Left ventricle myocardium inferior (tissue), 1 donor: ENCODE measurements around the gene KLHL3. TPM values are rescaled to one million over a fixed set of nuclear protein-coding genes. Genes with fewer than 3 reads are reported as not detected.

Source experiments
- DNase-seq: peaks from one replicate; pipeline ENCODE4 v3.0.0-alpha.2; 2020
- H3K27ac ChIP-seq: fragments of 200-600 bp; replicated peaks from 2 replicates; pipeline ENCODE4 v1.8.0; 2021
- H3K27me3 ChIP-seq: fragments of 200-600 bp; 2 replicates; pipeline ENCODE4 v1.8.0; 2021; ENCODE audit warnings: low read depth
- H3K36me3 ChIP-seq: fragments of 200-600 bp; 2 replicates; pipeline ENCODE4 v1.8.0; 2021
- H3K4me1 ChIP-seq: fragments of 200-600 bp; 2 replicates; pipeline ENCODE4 v1.8.0; 2021
- H3K4me3 ChIP-seq: fragments of 200-600 bp; 2 replicates; pipeline ENCODE4 v1.8.0; 2021; ENCODE audit warnings: mild to moderate bottlenecking, moderate library complexity
- H3K9me3 ChIP-seq: fragments of 200-600 bp; replicated peaks from 2 replicates; pipeline ENCODE4 v1.8.0; 2021
- intact Hi-C: fragments of 100-400 bp; cut with micrococcal nuclease; formaldehyde crosslinking; loops from one replicate; pipeline ENCODE4 v1.11.0; 2022
- total RNA-seq: library from RNA; stranded (reverse); fragmentation: NEBNext Ultra II Directional; extraction: Animal tissue kit (Norgen Biotek cat#: 25700); gene quantifications from one replicate; pipeline ENCODE4 v1.2.1, GENCODE V29; 2021
- TF ChIP-seq, protein P1 (sequence below): fragments of 200-600 bp; IDR thresholded peaks from 2 replicates; pipeline ENCODE4 v1.8.0; 2021; ENCODE audit warnings: antibody characterized with exemption, mild to moderate bottlenecking, borderline replicate concordance
- donor health status: DM: no; HTN: yes; CAD: no; lungs with severe emphysema.

Gene KLHL3
- total RNA-seq, 1 donor from 2014 or later: 26.3 TPM

DNA sequence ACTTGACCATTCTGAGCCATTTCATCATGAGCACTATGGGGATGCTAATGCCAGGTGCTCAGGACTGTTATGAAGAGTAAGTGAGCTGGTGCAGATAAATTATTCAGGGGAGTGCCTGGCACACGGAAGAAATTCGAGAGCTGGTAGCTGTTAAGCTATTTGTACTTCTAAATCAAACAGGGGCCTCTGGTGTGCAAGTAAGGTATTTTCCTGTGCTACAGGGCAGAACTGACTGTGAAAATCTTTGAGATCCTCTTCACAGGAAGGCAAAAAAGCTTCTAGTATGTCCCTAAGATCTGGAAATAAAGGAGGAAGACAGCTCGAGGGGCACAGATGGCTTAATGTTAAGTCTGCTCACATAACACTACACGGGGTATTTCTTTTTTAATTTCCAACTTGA, 130.5 kb downstream of the KLHL3 start:
- intact Hi-C loops: no loop called here
- no peaks in the 10 kb centered on the region for H3K4me1 ChIP-seq
- no peaks in the 10 kb centered on the region for H3K36me3 ChIP-seq
- TF ChIP-seq, protein P1, sequence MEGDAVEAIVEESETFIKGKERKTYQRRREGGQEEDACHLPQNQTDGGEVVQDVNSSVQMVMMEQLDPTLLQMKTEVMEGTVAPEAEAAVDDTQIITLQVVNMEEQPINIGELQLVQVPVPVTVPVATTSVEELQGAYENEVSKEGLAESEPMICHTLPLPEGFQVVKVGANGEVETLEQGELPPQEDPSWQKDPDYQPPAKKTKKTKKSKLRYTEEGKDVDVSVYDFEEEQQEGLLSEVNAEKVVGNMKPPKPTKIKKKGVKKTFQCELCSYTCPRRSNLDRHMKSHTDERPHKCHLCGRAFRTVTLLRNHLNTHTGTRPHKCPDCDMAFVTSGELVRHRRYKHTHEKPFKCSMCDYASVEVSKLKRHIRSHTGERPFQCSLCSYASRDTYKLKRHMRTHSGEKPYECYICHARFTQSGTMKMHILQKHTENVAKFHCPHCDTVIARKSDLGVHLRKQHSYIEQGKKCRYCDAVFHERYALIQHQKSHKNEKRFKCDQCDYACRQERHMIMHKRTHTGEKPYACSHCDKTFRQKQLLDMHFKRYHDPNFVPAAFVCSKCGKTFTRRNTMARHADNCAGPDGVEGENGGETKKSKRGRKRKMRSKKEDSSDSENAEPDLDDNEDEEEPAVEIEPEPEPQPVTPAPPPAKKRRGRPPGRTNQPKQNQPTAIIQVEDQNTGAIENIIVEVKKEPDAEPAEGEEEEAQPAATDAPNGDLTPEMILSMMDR: peak; percentile 33
- H3K9me3 ChIP-seq: no peaks in the 10 kb centered on the region
- no peak for DNase-seq
- H3K27ac ChIP-seq: no peak overlapping the region
- H3K27me3 ChIP-seq: peaks cover 41% of the 10 kb centered on the region
- no peak overlapping the region for H3K4me3 ChIP-seq

DNA sequence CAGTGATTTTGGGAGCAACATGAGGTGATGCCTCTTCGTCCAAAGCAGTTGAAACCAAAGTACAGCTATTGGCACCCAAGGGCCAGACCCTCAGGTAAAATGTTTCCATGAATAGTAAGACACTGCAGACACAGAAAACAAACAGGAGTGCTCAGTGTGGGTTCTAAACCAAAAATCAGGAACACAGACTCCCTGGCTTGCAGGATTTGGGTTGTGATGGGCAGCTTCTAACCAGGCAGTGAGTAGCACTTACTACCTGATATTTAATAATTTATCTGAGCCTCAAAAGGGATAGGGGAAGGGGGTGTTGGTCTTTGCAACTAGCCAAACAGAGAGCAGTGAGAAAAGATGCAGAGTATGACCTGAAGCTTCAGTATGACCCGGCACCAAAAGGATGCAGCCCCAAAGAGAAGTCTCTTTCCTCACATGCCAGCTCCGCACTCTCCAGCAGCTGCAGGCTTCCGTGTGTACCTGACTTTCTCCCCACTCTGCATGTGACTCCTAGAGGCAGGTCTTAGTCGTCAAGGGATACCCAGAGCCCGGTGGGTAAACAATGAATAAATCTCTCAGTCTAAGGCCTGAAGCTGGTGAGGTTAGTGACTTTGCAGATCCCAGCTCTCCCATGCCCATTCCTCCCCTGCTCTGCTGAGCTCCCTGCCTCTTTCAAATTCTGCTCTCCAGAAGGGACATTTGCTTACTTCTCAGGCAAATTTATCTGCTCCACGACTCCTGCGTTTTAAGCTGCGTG, 131.4 kb downstream of the KLHL3 start:
- TF ChIP-seq, protein P1: no peak
- intact Hi-C loops: no loop called here
- Histone ChIP-seq H3K27me3 (peaks cover 49% of the 10 kb centered on the region), H3K4me3 (no peak overlapping the region), H3K36me3 (no peaks in the 10 kb centered on the region), H3K9me3 (no peaks in the 10 kb centered on the region), H3K4me1 (no peaks in the 10 kb centered on the region), H3K27ac (no peak overlapping the region)
- no peak for DNase-seq

DNA sequence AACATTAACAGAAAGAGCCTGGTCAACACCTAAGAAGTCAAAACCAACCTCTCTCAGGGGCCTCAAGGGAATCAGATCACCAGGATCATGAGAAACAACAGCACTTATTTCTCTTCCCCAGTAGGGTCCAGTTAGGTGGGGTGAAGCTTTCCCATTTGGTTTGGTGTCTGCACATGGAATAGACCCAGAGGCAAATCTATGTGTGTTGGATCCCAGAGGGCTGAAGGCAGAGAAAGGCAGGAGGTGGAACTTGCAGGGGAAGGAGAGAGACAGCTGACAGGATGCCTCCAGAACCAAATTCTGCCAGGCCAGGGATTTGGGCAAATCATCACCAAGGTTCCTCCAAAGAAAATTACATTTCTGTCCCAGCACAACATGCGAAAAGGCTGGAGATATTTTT, 132.0 kb downstream of the KLHL3 start:
- DNase-seq: no peak
- intact Hi-C loops: no loop called here

DNA sequence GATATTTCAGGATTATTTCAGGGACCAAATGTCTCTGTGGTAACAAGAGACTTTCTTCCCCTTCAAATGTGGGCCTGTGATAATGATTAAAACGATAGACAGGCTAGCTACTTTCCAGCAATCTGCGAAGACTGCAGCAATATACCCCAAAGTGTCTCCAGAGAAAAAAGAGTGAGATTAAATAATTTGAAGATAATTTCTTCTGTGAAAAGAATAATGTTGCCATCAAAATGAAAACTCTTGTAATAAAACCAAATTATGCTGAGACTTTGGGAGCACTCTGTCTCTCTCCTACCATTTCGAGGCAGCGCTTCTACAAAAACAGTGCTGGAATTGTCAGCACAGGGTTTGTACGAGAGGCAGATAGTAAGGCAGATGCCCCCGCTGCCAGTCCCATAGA, 132.5 kb downstream of the KLHL3 start:
- TF ChIP-seq, protein P1: no peak
- Histone ChIP-seq H3K9me3 (no peaks in the 10 kb centered on the region), H3K4me1 (no peaks in the 10 kb centered on the region), H3K27ac (no peak overlapping the region), H3K27me3 (peaks cover 60% of the 10 kb centered on the region), H3K36me3 (no peaks in the 10 kb centered on the region), H3K4me3 (no peak overlapping the region)
- DNase-seq: no peak
- intact Hi-C loops: no loop called here

More for the DNA sequence above, 132.0 kb downstream of the KLHL3 start:
- no peak overlapping the region for H3K27ac ChIP-seq
- H3K36me3 ChIP-seq: no peaks in the 10 kb centered on the region
- no peak overlapping the region for H3K4me3 ChIP-seq
- TF ChIP-seq, protein P1: no peak
- H3K27me3 ChIP-seq: peaks cover 56% of the 10 kb centered on the region
- no peaks in the 10 kb centered on the region for H3K4me1 ChIP-seq
- no peaks in the 10 kb centered on the region for H3K9me3 ChIP-seq

DNA sequence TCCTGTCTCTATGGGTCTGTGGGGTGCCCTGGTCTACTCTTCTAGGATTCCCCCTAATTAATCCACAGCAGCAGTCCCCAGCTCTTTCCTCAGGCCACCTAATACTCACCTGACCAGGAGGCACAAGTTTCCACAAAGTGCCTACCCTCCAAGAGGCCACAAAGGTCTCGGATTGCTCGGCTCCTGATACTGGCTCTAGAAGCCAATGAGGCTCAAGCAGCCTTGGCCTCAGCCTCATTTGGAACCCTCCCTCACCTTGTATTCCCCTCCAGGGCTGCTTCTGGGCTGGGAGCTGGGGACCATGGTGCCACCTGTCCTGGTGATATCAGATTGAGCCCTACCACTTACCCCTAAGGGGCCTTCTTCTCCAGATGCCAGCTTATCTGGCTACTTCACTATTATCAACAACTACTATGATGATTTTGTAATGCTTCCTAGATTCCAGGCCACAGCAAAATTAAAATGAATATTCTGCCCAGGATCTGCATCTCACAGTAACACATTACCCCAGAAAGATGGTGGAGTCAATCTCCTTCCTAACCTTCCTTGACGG, 133.1 kb downstream of the KLHL3 start:
- Histone ChIP-seq H3K4me3 (no peak overlapping the region), H3K36me3 (no peaks in the 10 kb centered on the region), H3K4me1 (no peaks in the 10 kb centered on the region), H3K27ac (no peak overlapping the region), H3K9me3 (no peaks in the 10 kb centered on the region), H3K27me3 (peaks cover 60% of the 10 kb centered on the region)
- intact Hi-C loops: no loop called here
- no peak for DNase-seq
- TF ChIP-seq, protein P1: no peak
